ENCODE measurements around the gene AMBN.
"Not testable (repeated sequence)": the region's sequence is repeated elsewhere in the genome, so short reads cannot be mapped to it uniquely, and the experiment has no call there.

Gene AMBN

DNA sequence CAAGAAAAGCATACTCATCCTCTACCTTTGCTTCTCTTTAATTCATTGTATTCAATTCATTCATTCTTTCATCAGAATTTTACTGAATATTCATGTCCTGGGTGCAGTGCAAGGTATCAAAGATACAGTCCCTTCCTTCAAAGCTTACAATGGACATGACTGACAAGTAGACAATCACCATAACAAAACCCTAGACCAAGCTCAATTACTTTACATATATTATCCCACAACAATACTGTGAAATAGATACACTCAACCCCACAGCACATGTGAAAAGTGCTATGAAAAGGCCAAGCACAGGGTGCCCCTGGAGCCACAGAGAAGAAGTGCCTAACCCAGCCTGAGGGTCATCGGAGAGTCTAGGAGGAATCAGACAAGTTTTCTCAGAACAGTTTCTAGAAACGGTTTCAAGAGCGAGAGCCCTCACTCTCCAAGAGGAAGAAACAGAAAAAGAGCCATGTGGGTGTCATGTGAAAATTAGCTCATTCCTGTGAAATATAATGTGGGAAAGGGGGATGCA, 15.3 kb downstream of the AMBN start:
- DNase-seq (ENCODE audit: low read depth in 3 of 3), result no peak

DNA sequence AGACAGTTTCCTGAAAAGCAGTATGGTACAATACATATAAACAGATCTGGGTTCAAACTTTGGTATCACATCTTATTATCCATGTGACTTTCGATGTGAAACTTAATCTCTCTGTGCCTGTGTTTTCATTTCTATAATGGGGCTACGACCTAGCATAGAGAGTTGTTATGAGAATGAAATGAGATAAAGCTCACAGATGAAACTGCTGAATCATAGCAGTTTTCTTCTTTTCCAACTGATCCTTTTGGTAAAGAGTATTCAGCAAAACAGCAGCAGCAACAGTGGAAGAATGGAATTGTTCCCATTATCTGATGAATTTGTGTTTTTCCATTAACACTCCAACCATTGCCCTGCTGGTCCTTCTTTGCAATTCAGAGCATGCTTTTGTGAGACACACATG, 16.3 kb downstream of the AMBN start:
- no peak for DNase-seq (ENCODE audit: low read depth in 3 of 3)

DNA sequence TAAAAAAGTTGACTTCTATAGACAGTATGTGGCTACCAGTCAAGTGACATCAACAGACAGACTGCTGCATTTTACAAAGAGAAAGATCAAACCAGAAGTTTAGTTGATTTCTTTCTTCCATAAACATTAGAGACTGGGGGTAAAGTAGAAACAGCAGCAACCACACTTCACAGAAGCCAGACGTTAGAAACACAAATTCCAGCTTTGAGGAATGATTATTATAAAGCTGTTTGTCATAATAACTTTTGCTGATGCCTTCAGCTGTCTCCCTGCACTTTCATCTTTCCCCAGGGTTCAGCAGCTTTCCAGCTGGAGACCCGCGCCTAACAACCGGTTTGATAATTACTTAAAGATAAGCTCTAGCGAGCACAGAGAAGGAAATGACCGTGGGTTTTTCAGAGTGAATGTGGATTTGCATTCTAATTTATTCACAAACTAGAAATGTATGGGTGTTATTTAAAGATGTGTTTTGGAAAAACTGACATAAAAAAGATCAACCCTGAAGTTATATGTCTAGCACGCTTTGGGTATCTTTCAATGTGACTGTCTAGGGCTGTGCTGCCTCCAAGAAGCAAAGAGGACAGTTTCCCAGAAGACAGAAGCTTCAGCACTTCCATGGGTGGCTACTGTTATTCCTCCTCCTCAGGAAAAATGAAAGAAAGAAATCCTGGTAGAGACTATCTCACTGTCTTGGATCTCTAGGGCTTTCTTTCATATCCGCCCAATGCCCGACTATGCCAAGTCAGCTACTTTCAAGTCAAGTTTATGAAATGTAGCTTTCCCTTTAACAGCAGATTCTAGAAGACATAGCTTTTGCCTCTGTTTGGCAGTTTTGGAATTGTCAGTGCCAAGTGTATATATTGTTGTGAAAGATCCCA, 21.5 kb downstream of the AMBN start:
- DNase-seq (ENCODE audit: low read depth in 3 of 3), result no peak

DNA sequence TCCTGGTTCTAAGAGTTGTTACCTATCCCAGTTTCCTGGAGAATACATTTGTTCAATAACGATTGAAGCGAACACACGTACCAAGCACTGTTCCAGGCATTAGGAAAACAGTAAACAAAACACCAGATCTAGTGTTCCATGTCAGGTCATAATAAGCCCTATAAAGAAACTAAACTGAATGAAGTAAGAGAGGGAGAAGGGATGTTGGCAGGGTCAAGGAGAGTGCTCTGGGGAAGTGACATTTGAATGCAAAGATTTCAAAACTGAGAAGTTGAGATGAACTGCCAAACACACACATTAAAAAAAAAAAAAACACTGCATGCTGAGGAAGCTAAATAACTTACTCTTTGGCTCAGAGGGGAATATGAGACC, 22.1 kb downstream of the AMBN start:
- no peak for DNase-seq (ENCODE audit: low read depth in 3 of 3)

DNA sequence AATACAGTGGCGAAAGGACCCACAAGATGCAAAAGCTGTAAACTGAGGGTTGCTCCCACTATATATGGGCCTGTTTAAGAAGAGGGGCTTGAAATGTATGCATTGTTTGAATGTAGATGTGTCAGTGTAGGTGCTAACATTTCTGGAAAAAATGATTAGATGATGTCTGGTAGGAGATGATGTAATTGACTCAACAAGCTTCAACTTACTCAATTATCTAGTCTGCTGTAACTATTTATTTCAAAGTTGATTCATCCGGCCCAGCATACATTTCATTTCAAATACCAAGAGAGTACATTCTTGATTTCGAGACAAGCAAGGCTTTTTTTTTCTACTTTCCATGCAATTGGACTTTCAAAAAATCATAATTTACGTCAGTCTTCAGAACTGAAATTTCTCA, 27.2 kb downstream of the AMBN start:
- no peak for DNase-seq (ENCODE audit: low read depth in 3 of 3)

DNA sequence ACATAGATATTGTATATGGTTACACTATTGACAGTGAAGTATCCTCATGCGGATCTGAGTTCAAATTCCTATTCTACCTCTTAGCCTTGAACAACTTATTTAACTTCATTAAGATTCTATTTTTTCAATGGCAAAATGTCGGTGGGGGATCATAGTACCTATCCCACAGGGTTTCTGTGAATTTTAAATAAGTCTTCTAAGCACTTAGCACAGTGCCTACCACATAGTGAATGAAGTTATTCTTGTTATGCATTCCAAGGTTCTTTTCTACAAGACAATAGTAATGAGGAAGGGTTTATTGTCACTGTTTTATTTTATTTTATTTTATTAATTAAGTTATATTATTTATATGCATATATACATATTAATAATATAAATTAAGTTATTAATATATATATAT, 27.7 kb downstream of the AMBN start:
- no peak for DNase-seq (ENCODE audit: low read depth in 3 of 3)

DNA sequence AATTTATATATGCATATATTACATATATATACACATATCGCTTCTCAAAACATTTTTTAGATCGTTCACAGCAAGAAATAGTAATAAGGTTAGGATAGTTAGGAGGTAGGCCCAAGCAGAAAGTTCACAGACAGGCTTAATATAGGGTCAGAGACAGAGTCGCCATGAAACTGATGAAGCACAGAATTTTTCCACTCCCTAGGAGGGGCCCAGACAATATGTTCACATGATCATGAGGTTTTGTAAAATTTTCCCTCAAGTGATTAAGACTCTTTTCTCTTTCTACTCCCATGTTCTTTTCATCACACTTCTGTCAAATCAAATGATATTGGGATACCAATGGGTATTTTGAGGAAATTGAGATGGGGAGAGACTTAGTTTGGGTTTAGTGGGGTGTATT, 31.3 kb downstream of the AMBN start:
- no peak for DNase-seq (ENCODE audit: low read depth in 3 of 3)

DNA sequence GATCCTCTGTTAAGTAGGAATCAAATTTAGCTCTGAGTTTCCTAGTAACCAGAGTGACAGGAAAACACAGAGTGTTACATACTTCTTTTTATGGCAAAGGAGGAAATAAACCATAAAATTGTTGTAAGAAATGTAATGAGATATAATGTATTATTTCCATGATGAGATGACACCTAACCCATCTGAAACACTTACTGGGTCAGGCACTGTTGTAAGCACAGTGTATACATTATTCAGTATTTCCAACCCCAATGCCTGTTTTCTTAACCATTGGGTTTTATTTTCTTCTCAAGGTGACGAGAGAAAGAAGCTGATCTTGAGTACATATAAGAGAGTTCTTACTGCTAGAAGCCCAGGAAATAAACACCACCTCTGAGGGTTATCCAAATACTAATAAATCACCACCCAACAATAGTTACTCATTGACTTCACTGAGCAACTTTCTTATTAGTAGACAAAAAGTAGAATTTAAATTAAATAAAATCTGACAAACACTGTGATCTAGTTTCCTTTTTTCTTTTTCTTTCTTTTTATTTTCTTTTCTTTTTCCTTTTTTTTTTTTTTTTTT, 32.3 kb downstream of the AMBN start:
- no peak for DNase-seq (ENCODE audit: low read depth in 3 of 3)

DNA sequence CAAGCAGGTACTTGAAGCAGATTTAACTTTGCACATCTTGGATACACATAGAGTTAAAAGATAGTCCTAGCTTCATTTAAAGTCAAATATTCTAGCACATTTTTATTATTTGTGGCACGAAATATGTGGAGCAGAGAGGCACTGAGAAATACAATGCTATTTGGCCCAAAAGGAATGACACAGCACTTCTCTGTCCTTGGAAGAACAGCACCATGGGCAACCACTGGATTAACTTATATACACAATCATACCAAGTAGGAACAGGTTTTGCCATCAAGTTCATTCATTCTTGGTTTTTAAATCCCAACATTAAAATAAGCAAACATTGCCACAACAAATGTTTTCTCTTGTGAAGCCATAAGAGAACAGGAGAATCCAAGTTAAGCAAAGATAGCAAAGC, 35.6 kb downstream of the AMBN start:
- no peak for DNase-seq (ENCODE audit: low read depth in 3 of 3)

DNA sequence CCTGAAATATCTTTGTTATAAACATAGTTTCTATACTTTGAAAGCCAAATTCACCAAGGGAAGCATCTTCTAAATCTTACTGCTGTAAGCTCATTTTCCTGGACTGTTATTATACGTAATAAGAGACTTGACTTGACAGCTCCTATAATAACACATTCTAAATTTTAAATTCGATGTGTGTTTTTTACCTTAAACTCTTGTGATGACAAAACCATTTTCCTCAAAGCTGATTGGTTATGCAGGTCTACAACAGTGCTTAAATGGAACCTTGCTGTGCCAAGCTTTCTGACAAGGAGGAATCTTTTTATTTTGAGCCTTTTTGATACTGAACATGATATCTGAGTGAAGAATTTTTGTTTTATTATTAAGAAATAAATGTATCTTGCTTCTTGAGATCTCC, 36.4 kb downstream of the AMBN start, which contains the start of gene ENAM:
Gene ENAM (plus strand): TSS at position 301 of the 400 bp plus-strand sequence. CDS start 757 bp downstream, outside the sequence.
- no peak for DNase-seq (ENCODE audit: low read depth in 3 of 3)

DNA sequence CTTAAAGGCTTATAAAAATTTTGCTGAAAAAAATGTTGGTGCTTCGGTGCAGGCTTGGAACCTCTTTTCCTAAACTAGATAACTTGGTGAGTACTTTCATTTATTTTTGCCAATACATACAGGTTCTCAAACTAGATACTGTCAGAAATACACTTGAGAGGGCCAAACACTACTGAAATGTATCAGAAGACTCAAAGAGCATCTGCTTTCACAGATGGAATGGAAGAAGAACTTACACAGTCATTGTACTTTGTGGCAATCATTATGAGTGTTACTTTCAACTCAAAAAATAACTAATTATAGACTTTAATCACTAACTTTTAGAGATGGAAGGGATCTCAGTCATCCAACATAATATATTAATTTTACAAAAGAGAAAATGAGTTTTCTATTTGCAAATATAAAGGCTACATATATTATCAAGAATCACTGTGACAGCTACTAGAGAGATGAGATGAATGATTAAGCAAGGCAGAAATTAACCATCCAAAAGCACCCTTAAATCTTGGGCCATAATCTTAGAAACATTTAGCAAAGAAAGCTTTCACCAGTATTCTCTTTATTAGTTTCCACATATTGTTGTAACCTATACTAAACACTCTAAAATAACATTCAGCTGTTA, 37.5 kb downstream of the AMBN start:
- DNase-seq (ENCODE audit: low read depth in 3 of 3), result no peak

DNA sequence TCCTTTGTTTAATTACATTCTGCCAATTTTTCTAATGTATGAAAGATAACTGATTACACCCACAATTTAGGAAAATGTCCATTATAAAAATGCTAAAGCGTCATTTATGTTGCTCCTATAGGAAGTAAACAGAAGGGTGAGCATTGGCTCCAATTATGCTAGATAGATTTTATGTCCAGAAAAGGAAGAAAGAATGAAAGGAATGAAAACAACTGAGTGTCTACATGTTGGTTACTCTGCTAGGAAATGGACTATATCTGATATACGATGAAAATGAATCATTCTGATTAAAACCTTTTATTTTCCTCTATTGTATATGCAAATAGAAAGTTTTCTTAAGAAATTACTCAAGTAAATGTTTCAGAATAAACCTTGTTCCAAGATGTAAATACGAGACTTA, 38.1 kb downstream of the AMBN start:
- no peak for DNase-seq (ENCODE audit: low read depth in 3 of 3)

DNA sequence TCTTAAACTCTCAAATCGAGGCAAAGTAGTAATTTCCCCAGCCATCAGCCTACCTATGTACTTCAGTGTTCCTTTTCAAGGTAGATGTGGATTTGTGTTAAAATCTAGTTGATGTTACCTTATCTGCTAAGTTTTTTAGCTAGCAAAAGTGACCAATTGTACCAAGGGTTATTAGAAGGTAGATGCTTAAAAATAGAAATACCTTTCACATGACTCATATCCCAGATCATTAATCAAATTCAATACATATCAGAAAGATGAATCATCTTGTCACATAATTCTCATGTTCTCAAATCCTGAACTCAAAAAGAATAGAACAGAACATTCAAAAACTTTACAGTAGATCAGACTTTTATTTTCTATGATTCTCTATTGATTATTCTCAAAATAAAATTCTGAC, 40.0 kb downstream of the AMBN start:
- no peak for DNase-seq (ENCODE audit: low read depth in 3 of 3)

DNA sequence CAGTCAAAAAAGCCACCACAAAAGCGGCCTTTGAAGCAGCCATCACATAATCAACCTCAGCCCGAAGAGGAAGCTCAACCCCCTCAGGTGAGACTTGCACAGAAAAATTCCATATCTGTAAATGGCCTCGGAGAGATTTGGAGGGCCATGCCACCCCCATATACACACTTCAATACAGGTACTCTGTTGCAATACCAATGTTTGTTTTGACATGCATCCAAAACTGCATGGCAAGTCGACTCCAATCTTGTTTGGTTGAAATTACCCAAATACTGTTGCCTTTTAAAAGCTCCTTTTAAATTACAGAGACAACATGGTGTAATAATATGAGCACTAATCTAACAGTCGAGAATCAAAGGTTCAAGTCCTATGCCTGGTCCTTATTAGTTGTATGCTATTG, 42.4 kb downstream of the AMBN start:
- no peak for DNase-seq (ENCODE audit: low read depth in 3 of 3)

DNA sequence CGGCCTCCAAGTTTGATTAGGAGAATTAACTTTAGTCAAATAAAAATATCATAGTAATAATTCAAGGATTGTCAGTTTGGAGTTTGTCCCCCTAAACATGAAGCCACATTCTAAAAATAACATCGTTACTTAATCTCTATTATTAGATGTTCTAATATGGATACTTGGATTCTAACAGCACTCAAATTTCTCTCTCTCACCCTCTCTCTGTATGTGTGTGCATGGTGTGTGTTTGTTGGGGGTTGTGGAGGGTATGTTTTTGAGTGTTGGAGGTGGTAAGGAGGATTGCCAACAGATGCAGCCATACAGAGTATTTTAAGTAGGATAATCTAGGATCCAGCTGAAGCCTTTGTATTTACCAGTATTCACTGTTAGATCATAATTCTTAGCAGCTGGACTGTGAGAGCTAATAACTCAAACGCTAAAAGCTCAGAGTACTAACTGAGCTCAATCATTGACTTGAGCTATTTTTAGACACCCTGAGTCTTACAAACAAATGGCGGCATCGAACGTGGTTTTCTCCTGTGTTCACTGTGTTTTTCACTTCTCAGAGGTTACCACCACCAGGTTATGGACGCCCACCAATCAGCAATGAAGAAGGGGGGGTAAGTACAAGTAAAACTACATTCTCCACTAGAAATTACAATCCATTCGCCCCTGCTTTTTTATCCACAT, 45.3 kb downstream of the AMBN start:
- DNase-seq (ENCODE audit: low read depth in 3 of 3), result no peak

DNA sequence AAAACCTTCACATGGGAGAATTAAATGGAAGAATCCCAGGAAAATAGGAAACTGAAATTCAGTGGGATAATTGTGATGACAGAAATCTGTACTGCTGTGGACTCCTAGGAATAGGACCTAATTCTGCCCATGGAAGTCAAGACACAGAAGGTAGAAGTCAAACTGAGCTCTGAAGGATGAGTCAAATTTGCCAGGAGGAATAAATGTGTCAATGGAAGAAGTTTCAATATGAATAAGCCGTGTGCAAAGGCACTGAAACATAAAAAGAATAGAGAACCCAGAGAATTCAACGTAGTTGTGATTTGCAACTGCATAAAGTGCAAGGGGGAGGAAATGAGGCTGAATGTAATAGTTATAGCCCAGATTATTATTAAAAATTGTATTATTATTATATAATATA, 48.1 kb downstream of the AMBN start:
- DNase-seq (ENCODE audit: low read depth in 3 of 3), result no peak

DNA sequence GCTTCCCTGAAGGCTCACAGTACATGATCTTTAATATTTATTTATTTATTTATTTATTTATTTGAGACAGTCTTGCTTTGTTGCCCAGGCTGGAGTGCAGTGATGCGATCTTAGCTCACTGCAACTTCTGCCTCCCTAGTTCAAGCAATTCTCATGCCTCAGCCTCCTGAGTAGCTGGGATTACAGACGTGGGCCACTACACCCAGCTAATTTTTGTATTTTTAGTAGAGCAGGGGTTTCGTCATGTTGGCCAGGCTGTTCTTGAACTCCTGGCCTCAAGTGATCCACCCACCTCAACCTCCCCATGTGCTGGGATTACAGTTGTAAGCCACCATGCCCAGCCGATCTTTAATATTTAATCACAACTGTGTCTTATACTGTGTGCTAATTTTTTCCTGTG, 58.7 kb downstream of the AMBN start:
- DNase-seq (ENCODE audit: low read depth in 3 of 3), result not testable (repeated sequence)

DNA sequence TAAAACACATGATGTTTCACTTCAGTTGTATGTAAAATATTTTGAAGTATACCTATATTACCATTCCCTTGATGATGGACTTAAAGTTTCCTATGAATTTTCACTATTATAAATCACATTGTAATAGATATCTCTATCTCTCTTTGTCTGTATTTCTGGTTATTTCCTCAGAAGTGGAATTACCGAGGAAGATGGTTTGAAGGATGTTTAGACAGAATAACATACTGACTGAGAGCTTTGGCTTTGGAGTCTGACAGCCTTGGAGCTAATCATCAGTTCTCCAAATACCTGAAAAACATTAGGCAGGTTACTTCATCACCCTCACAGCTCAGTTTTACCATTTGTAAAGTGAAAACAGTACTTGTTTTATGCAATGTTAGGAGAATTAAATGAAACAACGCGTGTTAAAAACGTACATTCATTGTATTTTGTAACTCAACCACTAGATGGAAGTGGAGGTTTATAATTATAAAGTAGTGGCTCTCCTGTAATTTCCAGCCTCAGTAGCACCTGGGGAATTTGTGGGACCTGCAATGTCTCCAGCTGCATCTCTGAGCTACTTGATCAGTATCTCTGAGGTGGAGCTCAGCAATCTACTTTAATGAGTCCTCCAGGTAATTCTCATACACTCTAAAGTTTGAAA, 59.9 kb downstream of the AMBN start:
- no peak for DNase-seq (ENCODE audit: low read depth in 3 of 3)

DNA sequence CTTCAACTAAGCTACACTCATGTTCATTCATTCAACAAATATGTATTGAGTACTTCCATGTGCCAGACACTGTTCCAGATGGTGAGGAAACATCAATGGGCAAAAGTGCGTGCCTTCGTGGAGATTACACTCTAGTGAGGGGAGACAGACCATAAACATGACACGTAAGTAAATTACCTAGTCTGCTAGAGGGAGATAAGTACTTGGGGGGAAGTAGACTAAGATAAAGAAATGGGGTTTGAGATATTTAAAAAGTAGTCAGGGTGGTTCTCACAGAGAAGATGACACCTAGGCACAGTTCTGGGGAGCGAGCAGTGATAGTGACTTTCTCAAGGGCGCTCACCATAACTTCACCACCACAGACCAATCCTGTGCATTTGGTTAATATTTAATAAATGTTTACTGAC, 62.6 kb downstream of the AMBN start:
- no peak for DNase-seq (ENCODE audit: low read depth in 3 of 3)

All from stimulated activated CD4-positive, alpha-beta T cell treated with anti-CD3 and anti-CD28 coated beads, TNF-alpha, amount 100 ng/mL, for 48 hours (primary cell).